Skeletal muscle cell (primary cell): ENCODE data around the gene ZFP1.
A peak's percentile ranks its signal among the peaks of the same experiment; 100 is the strongest.

ENCODE experiments used
- DNase-seq: peaks from one replicate; pipeline ENCODE4 v3.0.0-alpha.2; 2010; ENCODE audit warnings: low read depth
- H3K4me3 ChIP-seq: 2 replicates; pipeline ENCODE4 v1.5.1; 2011; ENCODE audit warnings: low read depth, mild to moderate bottlenecking, control low read depth, low read length, moderate library complexity

ZFP1 gene

GRCh38 chr16:75143941-75144340 lies 4.4 kb upstream of the ZFP1 start:
- no peak for DNase-seq
- no peak overlapping the region for H3K4me3 ChIP-seq

- no peak for DNase-seq
- peak overlapping the region; percentile 97 for H3K4me3 ChIP-seq
Measured at GRCh38 chr16:75147968-75148310, 385 bp upstream of the ZFP1 start.

- DNase-seq = no peak
- H3K4me3 ChIP-seq = no peak overlapping the region
Measured at GRCh38 chr16:75151798-75152197, 3.5 kb downstream of the ZFP1 start.

- DNase-seq = no peak
- no peak overlapping the region for H3K4me3 ChIP-seq
Measured at GRCh38 chr16:75152635-75153034, 4.3 kb downstream of the ZFP1 start.

- DNase-seq = no peak
- no peak overlapping the region for H3K4me3 ChIP-seq
Measured at GRCh38 chr16:75160386-75160785, 12.1 kb downstream of the ZFP1 start.

- no peak for DNase-seq
- no peak overlapping the region for H3K4me3 ChIP-seq
Measured at GRCh38 chr16:75169899-75170405, 21.6 kb downstream of the ZFP1 start.

- DNase-seq = no peak
- no peak overlapping the region for H3K4me3 ChIP-seq
Measured at GRCh38 chr16:75172578-75172977, 24.3 kb downstream of the ZFP1 start.

- H3K4me3 ChIP-seq = no peak overlapping the region
- DNase-seq = no peak
Measured at GRCh38 chr16:75175074-75175473, 26.8 kb downstream of the ZFP1 start.

- no peak overlapping the region for H3K4me3 ChIP-seq
- DNase-seq = no peak
Measured at GRCh38 chr16:75176926-75177325, 28.6 kb downstream of the ZFP1 start.

- no peak overlapping the region for H3K4me3 ChIP-seq
- no peak for DNase-seq
Measured at GRCh38 chr16:75179208-75179607, 30.9 kb downstream of the ZFP1 start.

- no peak overlapping the region for H3K4me3 ChIP-seq
- DNase-seq = no peak
Measured at GRCh38 chr16:75181630-75182029, 33.3 kb downstream of the ZFP1 start.

- no peak overlapping the region for H3K4me3 ChIP-seq
- DNase-seq = no peak
Measured at GRCh38 chr16:75188832-75189477, 40.6 kb downstream of the ZFP1 start.

GRCh38 chr16:75189638-75190245 lies 41.4 kb downstream of the ZFP1 start:
- H3K4me3 ChIP-seq = no peak overlapping the region

GRCh38 chr16:75192606-75193264 lies 44.4 kb downstream of the ZFP1 start:
- no peak for DNase-seq
- H3K4me3 ChIP-seq = no peak overlapping the region

More at GRCh38 chr16:75189638-75190245, 41.4 kb downstream of the ZFP1 start:
- DNase-seq = no peak

GRCh38 chr16:75193265-75193650 lies 44.9 kb downstream of the ZFP1 start:
- no peak overlapping the region for H3K4me3 ChIP-seq

GRCh38 chr16:75193730-75194444 lies 45.6 kb downstream of the ZFP1 start:
- no peak for DNase-seq
- no peak overlapping the region for H3K4me3 ChIP-seq

More at GRCh38 chr16:75193265-75193650, 44.9 kb downstream of the ZFP1 start:
- DNase-seq = no peak

GRCh38 chr16:75195811-75196790 lies 47.8 kb downstream of the ZFP1 start:
- no peak overlapping the region for H3K4me3 ChIP-seq
- DNase-seq = no peak

- no peak for DNase-seq
Measured at GRCh38 chr16:75196836-75197235, 48.5 kb downstream of the ZFP1 start.

GRCh38 chr16:75197522-75198134 lies 49.3 kb downstream of the ZFP1 start:
- H3K4me3 ChIP-seq = no peak overlapping the region
- no peak for DNase-seq

More at GRCh38 chr16:75196836-75197235, 48.5 kb downstream of the ZFP1 start:
- H3K4me3 ChIP-seq = no peak overlapping the region
